HCT116 (cell line): ENCODE measurements around the gene ZNF492. TPM values are rescaled to one million over a fixed set of nuclear protein-coding genes. Genes with fewer than 3 reads are reported as not detected.

Experiments used
- ATAC-seq: fragments of 200-7000 bp; cut with Tn5 transposase; 2 replicates; pipeline ENCODE4 v1.9.1; 2020; ENCODE audit warnings: mild to moderate bottlenecking, moderate library complexity
- BruUV-seq: library from RNA; stranded (reverse); fragments of 400-500 nt; replicated peaks from 2 replicates; lab custom pipeline; 2021; lab: Mats Ljungman, UMichigan
- CTCF ChIA-PET: fragments of 300-600 bp; sonication (Branson Sonifier 250); formaldehyde crosslinking; loops from one replicate; lab custom pipeline; 2021; ENCODE audit warnings: antibody characterized with exemption; lab: Charles Lee
- POLR2A ChIA-PET: fragments of 300-600, 350-600 bp; sonication (Branson Sonifier 250); formaldehyde crosslinking; loops from one replicate; lab custom pipeline; 2021; ENCODE audit warnings: antibody characterized with exemption; lab: Charles Lee
- RAD21 ChIA-PET, 2 experiments: fragments of 300-600 bp; sonication (Branson Sonifier 250); formaldehyde crosslinking; loops; one replicate each; lab custom pipeline; 2023; ENCODE audit warnings: low total read pairs in 2 of 2; ENCODE audit not compliant: uncharacterized antibody in 2 of 2, unreplicated experiment in 2 of 2, low non-redundant PET in 1 of 2; lab: Charles Lee
- DNase-seq: peaks from one replicate; pipeline ENCODE4 v3.0.0-alpha.2; 2010; ENCODE audit warnings: low read depth, low spot score
- H2AFZ ChIP-seq: fragments of 200-600 bp; shearing (Covaris generic), sonication (generic); 2 replicates; pipeline ENCODE4 v1.6.1; 2017; ENCODE audit warnings: low read depth, mixed run types, mixed read lengths, antibody characterized with exemption, low read length; ENCODE audit not compliant: poor library complexity, severe bottlenecking
- H3K27ac ChIP-seq: 2 replicates; pipeline ENCODE4 v1.5.1; 2012; ENCODE audit warnings: low read depth, low read length
- H3K27me3 ChIP-seq: fragments of 200-600 bp; sonication (generic); 2 replicates; pipeline ENCODE4 v1.6.1; 2016; ENCODE audit warnings: mixed run types, low read length, mixed read lengths; ENCODE audit not compliant: insufficient read depth
- H3K36me3 ChIP-seq, 2 experiments: fragments of 200-500 bp in 1 of 2; fragments of 200-600 bp in 1 of 2; sonication (Bioruptor generic) in 1 of 2; sonication (generic) in 1 of 2; 2 replicates each; pipeline versions ENCODE4 v1.5.1 to v1.6.1; 2014 to 2016; ENCODE audit warnings: low read length in 2 of 2, inconsistent platforms in 1 of 2, mixed read lengths in 1 of 2, mixed run types in 1 of 2; ENCODE audit not compliant: insufficient read depth in 2 of 2, control insufficient read depth in 1 of 2
- H3K4me1 ChIP-seq, 2 experiments: fragments of 200-600 bp in 1 of 2; sonication (generic) in 1 of 2; 2 replicates each; pipeline versions ENCODE4 v1.5.1 to v1.6.1; 2012 to 2017; ENCODE audit warnings: low read length in 2 of 2, inconsistent platforms in 1 of 2, mild to moderate bottlenecking in 1 of 2, mixed read lengths in 1 of 2, mixed run types in 1 of 2, moderate library complexity in 1 of 2; ENCODE audit not compliant: insufficient read depth in 2 of 2, control insufficient read depth in 1 of 2
- H3K4me2 ChIP-seq: fragments of 200-600 bp; sonication (generic); 2 replicates; pipeline ENCODE4 v1.6.1; 2017; ENCODE audit warnings: mixed run types, low read length, mixed read lengths
- H3K4me3 ChIP-seq, 2 experiments: fragments of 200-600 bp in 1 of 2; sonication (generic) in 1 of 2; replicated peaks in 1 of 2; 2 replicates each; pipeline ENCODE4 v1.5.1; 2011 to 2016; ENCODE audit warnings: low read length in 2 of 2, control low read depth in 1 of 2, low read depth in 1 of 2, mild to moderate bottlenecking in 1 of 2, mixed read lengths in 1 of 2, mixed run types in 1 of 2
- H3K79me2 ChIP-seq: fragments of 200-600 bp; sonication (generic); 2 replicates; pipeline ENCODE4 v1.6.1; 2017; ENCODE audit warnings: mild to moderate bottlenecking, mixed run types, low read length, moderate library complexity, mixed read lengths; ENCODE audit not compliant: insufficient read depth
- H3K9ac ChIP-seq: fragments of 200-600 bp; sonication (generic); 2 replicates; pipeline ENCODE4 v1.6.1; 2016; ENCODE audit warnings: low read length, mixed read lengths
- H3K9me2 ChIP-seq: fragments of 200-600 bp; sonication (generic), shearing (Covaris generic); 2 replicates; pipeline ENCODE4 v1.6.1; 2017; ENCODE audit warnings: mixed run types, mild to moderate bottlenecking, moderate library complexity; ENCODE audit not compliant: insufficient read depth
- H3K9me3 ChIP-seq, 2 experiments: fragments of 200-500 bp in 1 of 2; fragments of 200-600 bp in 1 of 2; sonication (Bioruptor generic) in 1 of 2; sonication (generic) in 1 of 2; 2 replicates each; pipeline ENCODE4 v1.6.1; 2014 to 2017; ENCODE audit warnings: low read length in 2 of 2, mixed read lengths in 2 of 2, inconsistent platforms in 1 of 2, low read depth in 1 of 2, mild to moderate bottlenecking in 1 of 2, mixed run types in 1 of 2, moderate library complexity in 1 of 2; ENCODE audit not compliant: control insufficient read depth in 1 of 2, insufficient read depth in 1 of 2
- H4K20me1 ChIP-seq: fragments of 200-600 bp; sonication (generic), shearing (Covaris generic); 2 replicates; pipeline ENCODE4 v1.6.1; 2017; ENCODE audit warnings: mixed run types, mild to moderate bottlenecking, moderate library complexity; ENCODE audit not compliant: insufficient read depth
- CTCF ChIP-seq, 3 experiments: fragments of 200-600 bp in 1 of 3; sonication (generic) in 1 of 3; IDR thresholded peaks in 2 of 3; conservative IDR thresholded peaks in 1 of 3; 2 replicates each; pipeline ENCODE4 v1.5.1; 2012 to 2017; ENCODE audit warnings: low read depth in 2 of 3, low read length in 2 of 3, antibody characterized with exemption in 1 of 3, borderline replicate concordance in 1 of 3, control low read depth in 1 of 3, mild to moderate bottlenecking in 1 of 3, mixed read lengths in 1 of 3, mixed run types in 1 of 3, moderate library complexity in 1 of 3; ENCODE audit not compliant: insufficient read depth in 1 of 3
- ELF1 ChIP-seq: IDR thresholded peaks from 2 replicates; pipeline ENCODE4 v1.6.1; 2012; ENCODE audit warnings: low read depth, borderline replicate concordance
- EZH2phosphoT487 ChIP-seq: fragments of 200-600 bp; IDR thresholded peaks from 2 replicates; pipeline ENCODE4 v1.6.1; 2018; ENCODE audit warnings: antibody characterized with exemption, borderline replicate concordance
- POLR2A ChIP-seq: IDR thresholded peaks from 2 replicates; pipeline ENCODE4 v1.7.0; 2011; ENCODE audit warnings: borderline replicate concordance; ENCODE audit not compliant: insufficient read depth, insufficient read length; ENCODE audit errors: extremely low read depth
- SP1 ChIP-seq: IDR thresholded peaks from 2 replicates; pipeline ENCODE4 v1.6.1; 2012; ENCODE audit warnings: low read depth
- SRF ChIP-seq: IDR thresholded peaks from 2 replicates; pipeline ENCODE4 v1.6.1; 2012; ENCODE audit warnings: low read depth
- YY1 ChIP-seq: IDR thresholded peaks from 2 replicates; pipeline ENCODE4 v1.6.1; 2011; ENCODE audit warnings: low read length, low read depth, moderate library complexity, mild to moderate bottlenecking; ENCODE audit not compliant: insufficient replicate concordance; ENCODE audit errors: extremely low read depth
- ZNF274 ChIP-seq: fragments of 200-500 bp; sonication (Bioruptor generic); IDR thresholded peaks from 2 replicates; pipeline ENCODE4 v1.6.1; 2014; ENCODE audit warnings: mild to moderate bottlenecking, low read depth, low read length, inconsistent platforms
- intact Hi-C: fragments of 100-400 bp; cut with micrococcal nuclease; formaldehyde crosslinking; loops from 2 replicates; pipeline ENCODE4 v1.10.0; 2022
- total RNA-seq: library from RNA; stranded (reverse); gene quantifications from one replicate; pipeline ENCODE4 v1.2.1, GENCODE V29; 2021; ENCODE audit not compliant: unreplicated experiment

Gene ZNF492
- total RNA-seq, 1 experiment from 2014 or later, result not detected

- ATAC-seq, result no peak
- no peak overlapping the region for H3K4me2 ChIP-seq
- H3K9me3 ChIP-seq, result peaks cover 5 to 12% of the 10 kb centered on the region in 2 experiments; a peak in 2 of 4 replicates
- POLR2A ChIA-PET, result no interaction called here
- H3K27ac ChIP-seq, result no peak overlapping the region
- DNase-seq, result no peak
- H3K36me3 ChIP-seq, result no peaks in the 10 kb centered on the region
- H3K4me3 ChIP-seq, result no peak overlapping the region
- no peaks in the 10 kb centered on the region for H3K27me3 ChIP-seq
- no peak overlapping the region for H2AFZ ChIP-seq
- TF ChIP-seq SRF, result no peak
- no peak for TF ChIP-seq EZH2phosphoT487
- no peak for TF ChIP-seq CTCF (IDR thresholded peaks at IDR 0.05 in 2 of 3, conservative IDR thresholded peaks at IDR 0.05 in 1 of 3; ENCODE audit: borderline replicate concordance in 1 of 3, insufficient read depth in 1 of 3, low read depth in 2 of 3, low read length in 2 of 3)
- no peak for TF ChIP-seq SP1
- no peaks in the 10 kb centered on the region for H3K9me2 ChIP-seq
- H3K79me2 ChIP-seq, result no peaks in the 10 kb centered on the region
- H4K20me1 ChIP-seq, result no peaks in the 10 kb centered on the region
- RAD21 ChIA-PET, result no interaction called here
- intact Hi-C loops, result no loop called here
- H3K9ac ChIP-seq, result no peak overlapping the region
- CTCF ChIA-PET, result no interaction called here
- no peaks in the 10 kb centered on the region for H3K4me1 ChIP-seq
- no TSS peak for BruUV-seq
Observed at GRCh38 chr19:22605275-22606211, 28.6 kb upstream of the ZNF492 start.

- H3K9me2 ChIP-seq, result no peaks in the 10 kb centered on the region
- no peak overlapping the region for H3K4me3 ChIP-seq
- ATAC-seq (no peak), DNase-seq (no peak)
- ChIA-PET CTCF (no interaction called here), RAD21 (no interaction called here), POLR2A (no interaction called here)
- BruUV-seq, result no TSS peak
- H3K36me3 ChIP-seq, result no peaks in the 10 kb centered on the region
- intact Hi-C loops, result no loop called here
- H3K79me2 ChIP-seq, result no peaks in the 10 kb centered on the region
- H3K27me3 ChIP-seq, result no peaks in the 10 kb centered on the region
- no peak overlapping the region for H3K9ac ChIP-seq
- H3K27ac ChIP-seq, result no peak overlapping the region
- TF ChIP-seq SRF, result no peak
- TF ChIP-seq ZNF274, result no peak
- TF ChIP-seq POLR2A, result no peak
- no peak for TF ChIP-seq YY1
- TF ChIP-seq ELF1, result no peak
- no peak for TF ChIP-seq SP1
- TF ChIP-seq CTCF (IDR thresholded peaks at IDR 0.05 in 2 of 3, conservative IDR thresholded peaks at IDR 0.05 in 1 of 3; ENCODE audit: borderline replicate concordance in 1 of 3, insufficient read depth in 1 of 3, low read depth in 2 of 3, low read length in 2 of 3), result no peak
- H3K4me1 ChIP-seq, result no peaks in the 10 kb centered on the region
- H2AFZ ChIP-seq, result no peak overlapping the region
- H3K4me2 ChIP-seq, result no peak overlapping the region
- peaks cover 5 to 12% of the 10 kb centered on the region in 2 experiments; a peak in 2 of 4 replicates for H3K9me3 ChIP-seq
- no peaks in the 10 kb centered on the region for H4K20me1 ChIP-seq
Observed at GRCh38 chr19:22606212-22606553, 27.9 kb upstream of the ZNF492 start.
